AG10803 (cell line): Measurements from ENCODE around the gene C1orf159.
"Not testable (repeated sequence)": the region's sequence is repeated elsewhere in the genome, so short reads cannot be mapped to it uniquely, and the experiment has no call there.

Source experiments
- DNase-seq: peaks from one replicate; pipeline ENCODE4 v3.0.0; 2010; ENCODE audit warnings: low read depth
- H3K4me3 ChIP-seq: 2 replicates; pipeline ENCODE4 v1.5.1; 2011; ENCODE audit warnings: mild to moderate bottlenecking, low read length, control low read depth
- CTCF ChIP-seq: conservative IDR thresholded peaks from 2 replicates; pipeline ENCODE4 v1.5.1; 2011; ENCODE audit warnings: mild to moderate bottlenecking, low read length, control low read depth, inconsistent platforms

C1orf159 gene

GRCh38 chr1:1143636-1144035 is 27.7 kb upstream of the C1orf159 start:
- no peak for DNase-seq
- no peak for TF ChIP-seq CTCF
- no peak overlapping the region for H3K4me3 ChIP-seq

DNA sequence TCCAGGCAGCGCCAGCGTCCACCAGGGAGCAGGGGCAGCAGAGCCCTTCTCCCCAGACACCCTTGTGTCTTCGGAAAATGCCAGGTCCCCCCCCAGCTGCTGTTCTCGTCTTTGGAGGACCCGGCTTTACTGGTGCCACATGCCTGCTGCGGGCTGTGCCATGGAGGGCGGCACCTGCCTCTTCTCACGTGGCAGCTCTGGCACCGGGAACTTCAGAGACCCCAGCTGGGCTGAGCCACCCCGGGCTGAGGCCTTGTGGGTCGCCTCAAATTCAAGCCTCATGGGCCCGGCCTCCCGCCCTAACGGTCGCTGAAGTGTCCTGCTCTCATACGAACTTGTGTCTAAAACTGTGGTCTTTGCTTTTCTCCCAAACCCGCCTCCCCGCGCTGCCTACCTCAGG is 27.0 kb upstream of the C1orf159 start:
- TF ChIP-seq CTCF: no peak
- no peak overlapping the region for H3K4me3 ChIP-seq
- DNase-seq: no peak

GRCh38 chr1:1142352-1142751 is 26.5 kb upstream of the C1orf159 start:
- not testable (repeated sequence) for H3K4me3 ChIP-seq, DNase-seq

DNA sequence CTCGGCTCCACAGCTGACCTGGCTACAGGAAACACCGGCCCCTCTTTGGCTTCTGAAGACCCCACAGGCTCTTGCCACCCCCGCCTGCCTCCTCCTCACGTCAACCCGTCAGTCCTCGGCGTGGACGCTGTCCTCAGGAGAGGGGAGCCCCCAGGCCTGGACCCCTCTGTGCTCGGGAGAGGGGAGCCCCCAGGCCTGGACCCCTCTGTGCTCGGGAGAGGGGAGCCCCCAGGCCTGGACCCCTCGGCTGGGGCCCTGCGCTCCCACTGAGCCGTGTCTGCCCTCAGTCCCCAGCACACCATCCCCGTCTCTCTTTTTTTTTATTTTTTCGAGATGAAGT is 26.0 kb upstream of the C1orf159 start:
- TF ChIP-seq CTCF: no peak
- DNase-seq: no peak
- H3K4me3 ChIP-seq: no peak overlapping the region

GRCh38 chr1:1141244-1141910 is 25.5 kb upstream of the C1orf159 start:
- no peak for DNase-seq
- no peak overlapping the region for H3K4me3 ChIP-seq
- TF ChIP-seq CTCF: no peak

DNA sequence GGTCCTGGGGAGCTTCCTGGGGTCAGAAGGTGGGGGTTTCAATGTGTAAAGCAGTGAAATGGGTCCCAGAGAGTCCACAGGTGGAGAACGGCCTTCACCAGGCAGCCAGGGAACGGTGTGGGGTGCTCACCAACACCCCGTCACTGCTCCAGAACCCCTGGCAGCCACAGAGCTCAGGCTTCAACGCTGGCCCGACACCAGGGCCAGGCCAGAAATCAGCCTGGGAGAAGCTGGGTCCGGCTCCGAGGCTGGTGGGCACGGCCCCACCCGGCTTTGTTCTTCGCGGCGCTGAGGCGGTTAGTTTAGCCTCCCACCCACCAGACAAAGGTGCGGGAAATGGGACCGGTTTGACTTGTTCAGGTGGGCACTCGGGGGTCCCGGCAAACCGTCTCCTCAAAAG is 24.8 kb upstream of the C1orf159 start:
- TF ChIP-seq CTCF: no peak
- no peak for DNase-seq
- no peak overlapping the region for H3K4me3 ChIP-seq

GRCh38 chr1:1137256-1138045 is 21.6 kb upstream of the C1orf159 start:
- no peak for TF ChIP-seq CTCF
- no peak for DNase-seq
- H3K4me3 ChIP-seq: no peak overlapping the region
